Neuron (in vitro differentiated cells): Measurements from ENCODE around the gene FAM47E.

Experiments used
- H2AFZ ChIP-seq: one replicate; pipeline ENCODE4 v1.6.1; 2013; ENCODE audit warnings: low read depth, mild to moderate bottlenecking, inconsistent platforms, low read length, moderate library complexity
- H3K27me3 ChIP-seq: one replicate; pipeline ENCODE4 v1.6.1; 2013; ENCODE audit warnings: low read length; ENCODE audit not compliant: insufficient read depth
- H3K36me3 ChIP-seq: one replicate; pipeline ENCODE4 v1.6.1; 2013; ENCODE audit warnings: low read length; ENCODE audit not compliant: insufficient read depth
- H3K4me1 ChIP-seq: one replicate; pipeline ENCODE4 v1.6.1; 2013; ENCODE audit warnings: low read length; ENCODE audit not compliant: insufficient read depth
- H3K4me3 ChIP-seq: 2 replicates; pipeline ENCODE4 v1.5.1; 2013; ENCODE audit warnings: mild to moderate bottlenecking, low read length, moderate library complexity
- H3K9me3 ChIP-seq: one replicate; pipeline ENCODE4 v1.6.1; 2013; ENCODE audit warnings: low read length

The FAM47E gene

DNA sequence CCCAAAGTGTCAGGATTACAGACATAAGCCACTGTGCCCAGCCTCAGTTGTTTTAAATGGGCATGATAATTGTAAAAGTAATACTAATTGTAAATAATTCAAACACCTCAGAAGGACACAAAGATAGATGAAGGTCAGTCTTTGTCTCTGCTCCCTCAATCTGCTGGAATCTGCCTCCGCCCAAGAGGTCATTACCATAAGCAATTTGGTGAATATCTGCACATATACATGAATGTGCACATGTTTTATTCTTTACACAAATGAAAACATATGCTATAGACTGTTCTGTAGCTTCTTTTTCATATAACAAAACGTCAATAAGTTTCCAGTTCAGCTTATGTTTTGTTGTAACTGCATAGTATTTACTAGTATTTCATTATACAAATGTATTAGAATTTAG, 62.0 kb downstream of the FAM47E start:
- Histone ChIP-seq H3K4me1 (no peaks in the 10 kb centered on the region), H3K4me3 (no peak overlapping the region), H3K36me3 (no peaks in the 10 kb centered on the region), H3K9me3 (peaks cover 6% of the 10 kb centered on the region), H3K27me3 (peaks cover under 1% of the 10 kb centered on the region), H2AFZ (no peak overlapping the region)

GRCh38 chr4:76315267-76315918, 63.9 kb downstream of the FAM47E start:
- no peak overlapping the region for H2AFZ ChIP-seq
- peaks cover 6% of the 10 kb centered on the region for H3K9me3 ChIP-seq
- H3K4me1 ChIP-seq: no peaks in the 10 kb centered on the region
- H3K27me3 ChIP-seq: no peaks in the 10 kb centered on the region
- H3K4me3 ChIP-seq: no peak overlapping the region
- H3K36me3 ChIP-seq: no peaks in the 10 kb centered on the region

- Histone ChIP-seq H2AFZ (no peak overlapping the region), H3K4me3 (no peak overlapping the region), H3K27me3 (no peaks in the 10 kb centered on the region), H3K4me1 (no peaks in the 10 kb centered on the region), H3K36me3 (no peaks in the 10 kb centered on the region), H3K9me3 (peaks cover 6% of the 10 kb centered on the region)
Observed at GRCh38 chr4:76316131-76316530, 64.6 kb downstream of the FAM47E start.

GRCh38 chr4:76322236-76322635, 70.7 kb downstream of the FAM47E start:
- Histone ChIP-seq H3K4me1 (no peaks in the 10 kb centered on the region), H3K9me3 (no peaks in the 10 kb centered on the region), H2AFZ (no peak overlapping the region), H3K27me3 (no peaks in the 10 kb centered on the region), H3K36me3 (no peaks in the 10 kb centered on the region), H3K4me3 (no peak overlapping the region)

GRCh38 chr4:76325072-76325471, 73.6 kb downstream of the FAM47E start:
- no peaks in the 10 kb centered on the region for H3K36me3 ChIP-seq
- no peak overlapping the region for H3K4me3 ChIP-seq
- no peaks in the 10 kb centered on the region for H3K27me3 ChIP-seq
- H3K4me1 ChIP-seq: no peaks in the 10 kb centered on the region
- H2AFZ ChIP-seq: no peak overlapping the region
- H3K9me3 ChIP-seq: no peaks in the 10 kb centered on the region

- Histone ChIP-seq H3K4me3 (no peak overlapping the region), H3K4me1 (no peaks in the 10 kb centered on the region), H3K9me3 (no peaks in the 10 kb centered on the region), H3K27me3 (no peaks in the 10 kb centered on the region), H2AFZ (no peak overlapping the region), H3K36me3 (no peaks in the 10 kb centered on the region)
Observed at GRCh38 chr4:76326515-76326914, 75.0 kb downstream of the FAM47E start.
